ENCODE data around the gene FAM25A.
"Not testable (repeated sequence)": the region's sequence is repeated elsewhere in the genome, so short reads cannot be mapped to it uniquely, and the experiment has no call there.

The FAM25A gene

GRCh38 chr10:86992929-86993328 lies 27.2 kb upstream of the FAM25A start:
- ChIA-PET CTCF (interaction anchor here (1.4 kb wide), 1 partner anchor 13 kb away, joined by 4 read pairs; no protein-coding TSS in a partner anchor), POLR2A (no interaction called here)
- DNase-seq (ENCODE audit: extremely low spot score): no peak
- TF ChIP-seq CTCF (IDR thresholded peaks at IDR 0.05; ENCODE audit: control extremely low read depth, extremely low read depth, low read depth, missing control alignments): no peak

- DNase-seq (ENCODE audit: extremely low spot score); POLR2A ChIA-PET: not testable (repeated sequence)
- CTCF ChIA-PET: interaction anchor here (1.3 kb wide), 1 partner anchor 60 kb away, joined by 3 read pairs; no protein-coding TSS in a partner anchor
These were observed 20.2 kb upstream of the FAM25A start for GRCh38 chr10:86999802-87000403.

GRCh38 chr10:87000491-87000890 lies 19.6 kb upstream of the FAM25A start:
- ChIA-PET POLR2A (no interaction called here), CTCF (interaction anchor here (1.3 kb wide), 1 partner anchor 60 kb away, joined by 3 read pairs; no protein-coding TSS in a partner anchor)
- TF ChIP-seq CTCF (IDR thresholded peaks at IDR 0.05; ENCODE audit: control extremely low read depth, extremely low read depth, low read depth, missing control alignments): no peak
- no peak for DNase-seq (ENCODE audit: extremely low spot score)

- CTCF ChIA-PET: not testable (repeated sequence)
These were observed 13.0 kb upstream of the FAM25A start for GRCh38 chr10:87007124-87007523.

GRCh38 chr10:87007674-87008073 lies 12.4 kb upstream of the FAM25A start:
- DNase-seq (ENCODE audit: extremely low spot score); CTCF ChIA-PET; POLR2A ChIA-PET: not testable (repeated sequence)

More at GRCh38 chr10:87007124-87007523, 13.0 kb upstream of the FAM25A start:
- DNase-seq (ENCODE audit: extremely low spot score); POLR2A ChIA-PET: not testable (repeated sequence)

- DNase-seq (ENCODE audit: extremely low spot score); POLR2A ChIA-PET; CTCF ChIA-PET: not testable (repeated sequence)
These were observed 11.8 kb upstream of the FAM25A start for GRCh38 chr10:87008303-87008702.

- DNase-seq (ENCODE audit: extremely low spot score); CTCF ChIA-PET; POLR2A ChIA-PET: not testable (repeated sequence)
These were observed 10.9 kb upstream of the FAM25A start for GRCh38 chr10:87009134-87009696.

GRCh38 chr10:87013528-87013927 lies 6.6 kb upstream of the FAM25A start:
- DNase-seq (ENCODE audit: extremely low spot score); CTCF ChIA-PET; POLR2A ChIA-PET: not testable (repeated sequence)

- POLR2A ChIA-PET; CTCF ChIA-PET; DNase-seq (ENCODE audit: extremely low spot score): not testable (repeated sequence)
These were observed 4.9 kb upstream of the FAM25A start for GRCh38 chr10:87014986-87015716.

GRCh38 chr10:87018127-87018526 lies 2.0 kb upstream of the FAM25A start:
- POLR2A ChIA-PET; DNase-seq (ENCODE audit: extremely low spot score); CTCF ChIA-PET: not testable (repeated sequence)

- DNase-seq (ENCODE audit: extremely low spot score); POLR2A ChIA-PET; CTCF ChIA-PET: not testable (repeated sequence)
These were observed 1.0 kb upstream of the FAM25A start for GRCh38 chr10:87019066-87019465.

- POLR2A ChIA-PET; DNase-seq (ENCODE audit: extremely low spot score); CTCF ChIA-PET: not testable (repeated sequence)
These were observed 590 bp upstream of the FAM25A start for GRCh38 chr10:87019504-87019903.

GRCh38 chr10:87025285-87025958 lies 5.3 kb downstream of the FAM25A start:
- POLR2A ChIA-PET; DNase-seq (ENCODE audit: extremely low spot score): not testable (repeated sequence)
- CTCF ChIA-PET: interaction anchor here (1.2 kb wide), 1 partner anchor 12 kb away, joined by 3 read pairs; no protein-coding TSS in a partner anchor

- DNase-seq (ENCODE audit: extremely low spot score); CTCF ChIA-PET; POLR2A ChIA-PET: not testable (repeated sequence)
These were observed 6.8 kb downstream of the FAM25A start for GRCh38 chr10:87026747-87027508.

GRCh38 chr10:87030419-87030818 lies 10.3 kb downstream of the FAM25A start:
- CTCF ChIA-PET; POLR2A ChIA-PET; DNase-seq (ENCODE audit: extremely low spot score): not testable (repeated sequence)
